ENCODE measurements around the gene CAMKK2.

Gene CAMKK2

DNA sequence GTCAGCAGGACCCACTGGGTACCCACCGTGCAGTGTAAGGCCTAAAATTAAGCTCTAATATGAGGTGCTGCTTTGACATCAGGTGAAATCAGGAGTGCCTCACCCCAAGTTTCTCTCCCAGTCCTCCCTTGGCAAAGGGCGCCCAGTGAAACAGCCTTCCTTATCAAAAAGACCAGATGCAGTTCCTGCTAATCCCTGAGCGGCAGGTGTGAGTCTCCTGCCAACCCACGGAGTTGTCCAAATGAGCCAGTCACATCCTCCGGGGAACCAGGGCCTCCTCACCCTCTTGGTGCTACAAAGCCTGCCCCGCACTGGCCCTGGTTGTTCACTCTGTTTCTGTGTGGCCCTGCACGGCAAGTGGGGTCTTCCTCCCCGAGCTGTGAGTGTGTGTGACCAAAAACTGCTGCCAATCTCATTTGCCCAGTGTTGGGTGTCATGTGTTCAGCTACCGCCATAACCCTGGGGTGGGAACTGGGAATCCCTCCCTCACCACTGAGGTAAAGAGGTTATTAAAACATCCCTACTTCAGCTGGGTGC is 106.8 kb downstream of the CAMKK2 start:
- no peak overlapping the region for H3K4me3 ChIP-seq (ENCODE audit: low read length)
- no peak for TF ChIP-seq EZH2phosphoT487 (IDR thresholded peaks at IDR 0.05; ENCODE audit: borderline replicate concordance, low read length)
- TF ChIP-seq, protein P1, sequence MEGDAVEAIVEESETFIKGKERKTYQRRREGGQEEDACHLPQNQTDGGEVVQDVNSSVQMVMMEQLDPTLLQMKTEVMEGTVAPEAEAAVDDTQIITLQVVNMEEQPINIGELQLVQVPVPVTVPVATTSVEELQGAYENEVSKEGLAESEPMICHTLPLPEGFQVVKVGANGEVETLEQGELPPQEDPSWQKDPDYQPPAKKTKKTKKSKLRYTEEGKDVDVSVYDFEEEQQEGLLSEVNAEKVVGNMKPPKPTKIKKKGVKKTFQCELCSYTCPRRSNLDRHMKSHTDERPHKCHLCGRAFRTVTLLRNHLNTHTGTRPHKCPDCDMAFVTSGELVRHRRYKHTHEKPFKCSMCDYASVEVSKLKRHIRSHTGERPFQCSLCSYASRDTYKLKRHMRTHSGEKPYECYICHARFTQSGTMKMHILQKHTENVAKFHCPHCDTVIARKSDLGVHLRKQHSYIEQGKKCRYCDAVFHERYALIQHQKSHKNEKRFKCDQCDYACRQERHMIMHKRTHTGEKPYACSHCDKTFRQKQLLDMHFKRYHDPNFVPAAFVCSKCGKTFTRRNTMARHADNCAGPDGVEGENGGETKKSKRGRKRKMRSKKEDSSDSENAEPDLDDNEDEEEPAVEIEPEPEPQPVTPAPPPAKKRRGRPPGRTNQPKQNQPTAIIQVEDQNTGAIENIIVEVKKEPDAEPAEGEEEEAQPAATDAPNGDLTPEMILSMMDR (IDR thresholded peaks at IDR 0.05; ENCODE audit: low read depth, low read length, poor library complexity, severe bottlenecking) = no peak
- H3K27me3 ChIP-seq (ENCODE audit: control insufficient read depth, low read length) = no peaks in the 10 kb centered on the region
- no peaks in the 10 kb centered on the region for H3K36me3 ChIP-seq (ENCODE audit: control insufficient read depth, low read length)
- H4K20me1 ChIP-seq (ENCODE audit: control insufficient read depth, insufficient read depth, low read depth, low read length) = no peaks in the 10 kb centered on the region
- no peak overlapping the region for H3K4me2 ChIP-seq (ENCODE audit: low read length)
- no peaks in the 10 kb centered on the region for H3K9me3 ChIP-seq (ENCODE audit: control insufficient read depth, insufficient read depth, low read length)
- H3K9me2 ChIP-seq (replicated peaks; ENCODE audit: control insufficient read depth, low read length) = no peaks in the 10 kb centered on the region
- peaks cover 13% of the 10 kb centered on the region for H3K4me1 ChIP-seq (ENCODE audit: control insufficient read depth, low read length)
- H3F3A ChIP-seq (ENCODE audit: control insufficient read depth, insufficient read depth) = no peaks in the 10 kb centered on the region
- H3K27ac ChIP-seq (ENCODE audit: low read depth, low read length) = no peak overlapping the region
- no peaks in the 10 kb centered on the region for H3K79me2 ChIP-seq (ENCODE audit: control insufficient read depth, low read length)

DNA sequence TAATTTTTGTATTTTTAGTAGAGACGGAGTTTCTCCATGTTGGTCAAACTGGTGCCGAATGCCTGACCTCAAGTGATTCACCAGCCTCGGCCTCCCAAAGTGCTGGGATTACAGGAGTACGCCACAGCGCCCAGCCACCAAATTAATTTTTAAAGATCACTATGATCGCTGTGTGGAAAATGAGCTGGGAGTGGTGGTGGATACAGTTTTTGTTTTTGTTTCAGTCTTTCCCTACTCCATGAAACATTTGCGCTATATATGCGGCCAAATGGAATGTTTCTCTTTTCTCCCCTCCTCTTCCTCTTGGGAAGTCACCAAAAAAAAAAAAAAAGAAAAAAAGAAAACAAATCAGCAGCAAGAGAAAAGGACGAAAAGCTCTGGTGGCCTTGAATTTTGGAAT is 107.4 kb downstream of the CAMKK2 start:
- Histone ChIP-seq H3F3A (ENCODE audit: control insufficient read depth, insufficient read depth) (no peaks in the 10 kb centered on the region), H3K4me1 (ENCODE audit: control insufficient read depth, low read length) (peaks cover 13% of the 10 kb centered on the region), H3K27me3 (ENCODE audit: control insufficient read depth, low read length) (no peaks in the 10 kb centered on the region), H4K20me1 (ENCODE audit: control insufficient read depth, insufficient read depth, low read depth, low read length) (no peaks in the 10 kb centered on the region), H3K9me2 (replicated peaks; ENCODE audit: control insufficient read depth, low read length) (no peaks in the 10 kb centered on the region), H3K4me3 (ENCODE audit: low read length) (no peak overlapping the region), H3K9me3 (ENCODE audit: control insufficient read depth, insufficient read depth, low read length) (no peaks in the 10 kb centered on the region), H3K4me2 (ENCODE audit: low read length) (no peak overlapping the region), H3K27ac (ENCODE audit: low read depth, low read length) (no peak overlapping the region), H3K79me2 (ENCODE audit: control insufficient read depth, low read length) (no peaks in the 10 kb centered on the region), H3K36me3 (ENCODE audit: control insufficient read depth, low read length) (no peaks in the 10 kb centered on the region)
- no peak for TF ChIP-seq EZH2phosphoT487 (IDR thresholded peaks at IDR 0.05; ENCODE audit: borderline replicate concordance, low read length)
- TF ChIP-seq, protein P1 (IDR thresholded peaks at IDR 0.05; ENCODE audit: low read depth, low read length, poor library complexity, severe bottlenecking) = no peak

DNA sequence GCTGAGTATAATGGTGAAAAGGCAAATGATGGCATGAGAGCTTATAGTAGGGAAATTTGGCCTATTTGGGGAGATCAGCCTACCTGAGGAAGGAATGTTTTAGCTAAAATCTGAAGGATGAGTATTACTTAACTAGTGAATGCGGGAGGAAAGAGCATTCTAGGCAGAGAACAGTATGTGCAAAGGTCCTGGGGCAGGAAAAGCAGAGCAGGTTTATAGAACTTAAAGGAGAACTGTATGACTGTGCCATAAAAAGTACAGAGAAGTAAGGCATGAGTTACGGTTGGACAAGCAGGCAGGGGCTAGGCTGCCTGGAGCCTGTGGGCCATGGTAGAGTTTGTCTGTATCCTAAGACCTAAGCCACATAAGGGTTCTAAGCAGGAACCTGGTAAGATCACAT is 108.3 kb downstream of the CAMKK2 start:
- no peak overlapping the region for H3K4me3 ChIP-seq (ENCODE audit: low read length)
- no peaks in the 10 kb centered on the region for H3K9me2 ChIP-seq (replicated peaks; ENCODE audit: control insufficient read depth, low read length)
- H3F3A ChIP-seq (ENCODE audit: control insufficient read depth, insufficient read depth) = no peaks in the 10 kb centered on the region
- H3K9me3 ChIP-seq (ENCODE audit: control insufficient read depth, insufficient read depth, low read length) = no peaks in the 10 kb centered on the region
- no peak for TF ChIP-seq EZH2phosphoT487 (IDR thresholded peaks at IDR 0.05; ENCODE audit: borderline replicate concordance, low read length)
- TF ChIP-seq, protein P1 (IDR thresholded peaks at IDR 0.05; ENCODE audit: low read depth, low read length, poor library complexity, severe bottlenecking) = no peak
- H3K27me3 ChIP-seq (ENCODE audit: control insufficient read depth, low read length) = no peaks in the 10 kb centered on the region
- H3K79me2 ChIP-seq (ENCODE audit: control insufficient read depth, low read length) = no peaks in the 10 kb centered on the region
- no peak overlapping the region for H3K27ac ChIP-seq (ENCODE audit: low read depth, low read length)
- H4K20me1 ChIP-seq (ENCODE audit: control insufficient read depth, insufficient read depth, low read depth, low read length) = no peaks in the 10 kb centered on the region
- H3K4me2 ChIP-seq (ENCODE audit: low read length) = no peak overlapping the region
- peaks cover 13% of the 10 kb centered on the region for H3K4me1 ChIP-seq (ENCODE audit: control insufficient read depth, low read length)
- no peaks in the 10 kb centered on the region for H3K36me3 ChIP-seq (ENCODE audit: control insufficient read depth, low read length)

Measured in DOHH2 (cell line).